ENCODE data around the gene SUPT3H. TPM values are rescaled to one million over a fixed set of nuclear protein-coding genes. Genes with fewer than 3 reads are reported as not detected.

The SUPT3H gene
- total and polyA plus RNA-seq, 2 experiments from 2014 or later = 12.4 to 19.4 TPM

GRCh38 chr6:44828780-44829179 lies 549.0 kb downstream of the SUPT3H start:
- no peak for TF ChIP-seq CTCF (IDR thresholded peaks at IDR 0.05; ENCODE audit: low read depth, low read length)
- Histone ChIP-seq H3K9me3 (ENCODE audit: low read depth) (no peaks in the 10 kb centered on the region), H3K27me3 (no peaks in the 10 kb centered on the region), H3K27ac (no peak overlapping the region), H3K4me3 (no peak overlapping the region), H3K4me1 (ENCODE audit: low read depth) (no peaks in the 10 kb centered on the region), H3K36me3 (no peaks in the 10 kb centered on the region)
- no peak for DNase-seq (ENCODE audit: low read depth in 1 of 2, low spot score in 1 of 2)

GRCh38 chr6:44826025-44826676 lies 551.6 kb downstream of the SUPT3H start:
- Histone ChIP-seq H3K4me1 (ENCODE audit: low read depth) (no peaks in the 10 kb centered on the region), H3K27ac (no peak overlapping the region), H3K4me3 (no peak overlapping the region), H3K27me3 (no peaks in the 10 kb centered on the region), H3K9me3 (ENCODE audit: low read depth) (no peaks in the 10 kb centered on the region), H3K36me3 (no peaks in the 10 kb centered on the region)
- no peak for TF ChIP-seq CTCF (IDR thresholded peaks at IDR 0.05; ENCODE audit: low read depth, low read length)
- no peak for DNase-seq (ENCODE audit: low read depth in 1 of 2, low spot score in 1 of 2)

GRCh38 chr6:44825273-44825672 lies 552.5 kb downstream of the SUPT3H start:
- Histone ChIP-seq H3K4me1 (ENCODE audit: low read depth) (no peaks in the 10 kb centered on the region), H3K27me3 (no peaks in the 10 kb centered on the region), H3K27ac (no peak overlapping the region), H3K4me3 (no peak overlapping the region), H3K9me3 (ENCODE audit: low read depth) (no peaks in the 10 kb centered on the region), H3K36me3 (no peaks in the 10 kb centered on the region)
- no peak for DNase-seq (ENCODE audit: low read depth in 1 of 2, low spot score in 1 of 2)
- no peak for TF ChIP-seq CTCF (IDR thresholded peaks at IDR 0.05; ENCODE audit: low read depth, low read length)

- Histone ChIP-seq H3K9me3 (ENCODE audit: low read depth) (no peaks in the 10 kb centered on the region), H3K4me3 (no peak overlapping the region), H3K27me3 (no peaks in the 10 kb centered on the region), H3K36me3 (no peaks in the 10 kb centered on the region), H3K4me1 (ENCODE audit: low read depth) (no peaks in the 10 kb centered on the region), H3K27ac (no peak overlapping the region)
- DNase-seq (ENCODE audit: low read depth in 1 of 2, low spot score in 1 of 2) = no peak
- TF ChIP-seq CTCF (IDR thresholded peaks at IDR 0.05; ENCODE audit: low read depth, low read length) = no peak
These were observed 553.2 kb downstream of the SUPT3H start for GRCh38 chr6:44824567-44824966.

- no peak overlapping the region for H3K4me3 ChIP-seq
- no peaks in the 10 kb centered on the region for H3K36me3 ChIP-seq
- H3K27me3 ChIP-seq = no peaks in the 10 kb centered on the region
- no peaks in the 10 kb centered on the region for H3K4me1 ChIP-seq (ENCODE audit: low read depth)
- no peaks in the 10 kb centered on the region for H3K9me3 ChIP-seq (ENCODE audit: low read depth)
- no peak for TF ChIP-seq CTCF (IDR thresholded peaks at IDR 0.05; ENCODE audit: low read depth, low read length)
- no peak for DNase-seq (ENCODE audit: low read depth in 1 of 2, low spot score in 1 of 2)
- no peak overlapping the region for H3K27ac ChIP-seq
These were observed 557.0 kb downstream of the SUPT3H start for GRCh38 chr6:44820759-44821158.
